GM18867 (cell line): ENCODE results near the gene POU4F2.
"Not testable (repeated sequence)": the region's sequence is repeated elsewhere in the genome, so short reads cannot be mapped to it uniquely, and the experiment has no call there.

ENCODE experiments used
- ATAC-seq: cut with Tn5 transposase; IDR thresholded peaks from one replicate; pipeline ENCODE4 v1.9.1; 2021; ENCODE audit warnings: mild to moderate bottlenecking, moderate library complexity; ENCODE audit not compliant: unreplicated experiment

Gene POU4F2

GRCh38 chr4:146654687-146655520 lies 16.2 kb downstream of the POU4F2 start:
- ATAC-seq: no peak

- no peak for ATAC-seq
Measured at GRCh38 chr4:146655521-146655856, 16.8 kb downstream of the POU4F2 start.

GRCh38 chr4:146661367-146661766 lies 22.7 kb downstream of the POU4F2 start:
- no peak for ATAC-seq

GRCh38 chr4:146663968-146664311 lies 25.2 kb downstream of the POU4F2 start:
- not testable (repeated sequence) for ATAC-seq

GRCh38 chr4:146674829-146675570 lies 36.3 kb downstream of the POU4F2 start:
- ATAC-seq: no peak
